SK-N-SH (cell line): ENCODE data around the gene NPAS1. TPM values are rescaled to one million over a fixed set of nuclear protein-coding genes. Genes with fewer than 3 reads are reported as not detected.

Experiments used
- CTCF ChIA-PET: fragments of 300-600, 350-600 bp; formaldehyde crosslinking; extraction: SDS; loops from one replicate; lab custom pipeline; 2021; lab: Yijun Ruan, JAX
- POLR2A ChIA-PET: fragments of 350-600 bp; sonication (Branson Sonifier 250); formaldehyde crosslinking; extraction: SDS; loops from one replicate; lab custom pipeline; 2020; ENCODE audit warnings: antibody characterized with exemption, inconsistent platforms; lab: Yijun Ruan, JAX
- DNase-seq: peaks from one replicate; pipeline ENCODE4 v3.0.0; 2012
- H2AFZ ChIP-seq: fragments of 200-600 bp; sonication (generic); 2 replicates; pipeline ENCODE4 v1.8.1; 2016; ENCODE audit warnings: antibody characterized with exemption, mild to moderate bottlenecking, low read depth
- H3F3A ChIP-seq: fragments of 200-600 bp; sonication (generic); replicated peaks from 2 replicates; pipeline ENCODE3; 2016; ENCODE audit warnings: antibody characterized with exemption, mild to moderate bottlenecking; ENCODE audit not compliant: insufficient read depth
- H3K27ac ChIP-seq, 2 experiments: fragments of 200-500 bp in 1 of 2; fragments of 200-600 bp in 1 of 2; sonication (Bioruptor generic) in 1 of 2; sonication (generic), shearing (Covaris generic) in 1 of 2; 2 replicates each; pipeline versions ENCODE4 v1.5.1 to v1.6.1; 2014 to 2016; ENCODE audit warnings: low read depth in 2 of 2, inconsistent platforms in 1 of 2, low read length in 1 of 2, mild to moderate bottlenecking in 1 of 2, mixed read lengths in 1 of 2
- H3K27me3 ChIP-seq: fragments of 200-600 bp; sonication (generic), shearing (Covaris generic); 2 replicates; pipeline ENCODE4 v1.6.1; 2016; ENCODE audit warnings: mixed run types; ENCODE audit not compliant: insufficient read depth
- H3K36me3 ChIP-seq, 2 experiments: fragments of 200-500 bp in 1 of 2; fragments of 200-600 bp in 1 of 2; sonication (Bioruptor generic) in 1 of 2; sonication (generic) in 1 of 2; replicated peaks in 1 of 2; 2 replicates each; pipeline versions ENCODE3 to v1.5.1; 2014 to 2016; ENCODE audit warnings: low read length in 1 of 2, mild to moderate bottlenecking in 1 of 2; ENCODE audit not compliant: insufficient read depth in 2 of 2, control insufficient read depth in 1 of 2
- H3K4me1 ChIP-seq, 2 experiments: fragments of 200-500 bp in 1 of 2; fragments of 200-600 bp in 1 of 2; sonication (Bioruptor generic) in 1 of 2; sonication (generic), shearing (Covaris generic) in 1 of 2; 2 replicates each; pipeline versions ENCODE4 v1.5.1 to v1.6.1; 2014 to 2016; ENCODE audit warnings: low read depth in 1 of 2, low read length in 1 of 2, mixed run types in 1 of 2; ENCODE audit not compliant: insufficient read depth in 2 of 2, control insufficient read depth in 1 of 2
- H3K4me2 ChIP-seq: fragments of 200-600 bp; sonication (generic), shearing (Covaris generic); 2 replicates; pipeline ENCODE4 v1.6.1; 2017; ENCODE audit warnings: mixed run types
- H3K4me3 ChIP-seq, 2 experiments: fragments of 200-500 bp in 1 of 2; fragments of 200-600 bp in 1 of 2; sonication (Bioruptor generic) in 1 of 2; sonication (generic), shearing (Covaris generic) in 1 of 2; 2 replicates each; pipeline versions ENCODE4 v1.5.1 to v1.8.1; 2014 to 2016; ENCODE audit warnings: low read depth in 2 of 2, inconsistent platforms in 1 of 2, low read length in 1 of 2, mild to moderate bottlenecking in 1 of 2, mixed read lengths in 1 of 2, moderate library complexity in 1 of 2
- H3K79me2 ChIP-seq: fragments of 200-600 bp; sonication (generic); 2 replicates; pipeline ENCODE4 v1.8.1; 2017; ENCODE audit warnings: mild to moderate bottlenecking; ENCODE audit not compliant: insufficient read depth
- H3K9ac ChIP-seq: fragments of 200-600 bp; sonication (generic); 2 replicates; pipeline ENCODE4 v1.6.1; 2017; ENCODE audit warnings: mixed run types
- H3K9me2 ChIP-seq: fragments of 200-600 bp; sonication (generic); 2 replicates; pipeline ENCODE4 v1.6.1; 2017; ENCODE audit warnings: mixed run types
- H3K9me3 ChIP-seq: fragments of 200-600 bp; sonication (generic); 2 replicates; pipeline ENCODE4 v1.6.1; 2017; ENCODE audit warnings: mixed run types, mild to moderate bottlenecking, moderate library complexity
- H4K20me1 ChIP-seq: fragments of 200-600 bp; sonication (generic); 2 replicates; pipeline ENCODE4 v1.6.1; 2017; ENCODE audit warnings: mild to moderate bottlenecking, mixed run types; ENCODE audit not compliant: insufficient read depth
- CHD2 ChIP-seq: fragments of 150-350 bp; IDR thresholded peaks from 2 replicates; pipeline ENCODE4 v1.6.1; 2018; ENCODE audit warnings: low read length; ENCODE audit not compliant: partially characterized antibody
- CTCF ChIP-seq: fragments of 200-600 bp; sonication (generic); IDR thresholded peaks from 2 replicates; pipeline ENCODE4 v1.6.1; 2017; ENCODE audit warnings: antibody characterized with exemption, mild to moderate bottlenecking, moderate library complexity
- EP300 ChIP-seq, 2 experiments: IDR thresholded peaks; 2 replicates each; pipeline versions ENCODE4 v1.4.0 to v1.6.1; 2012; ENCODE audit warnings: borderline replicate concordance in 1 of 2, low read depth in 1 of 2, low read length in 1 of 2
- FOXJ3 ChIP-seq: sonication (generic); formaldehyde crosslinking; IDR thresholded peaks from 2 replicates; pipeline ENCODE4 v1.5.1; 2020; ENCODE audit warnings: mild to moderate bottlenecking, missing genetic modification reagents
- FOXM1 ChIP-seq: IDR thresholded peaks from 2 replicates; pipeline ENCODE4 v1.4.0; 2012; ENCODE audit warnings: low read depth, mild to moderate bottlenecking
- GATA2 ChIP-seq: sonication (generic); formaldehyde crosslinking; IDR thresholded peaks from 2 replicates; pipeline ENCODE4 v1.5.0; 2020; ENCODE audit warnings: mild to moderate bottlenecking, missing genetic modification reagents
- MAX ChIP-seq: IDR thresholded peaks from 2 replicates; pipeline ENCODE4 v1.4.0; 2012; ENCODE audit warnings: low read depth
- MEF2A ChIP-seq: IDR thresholded peaks from 2 replicates; pipeline ENCODE4 v1.4.0; 2012; ENCODE audit warnings: low read depth, borderline replicate concordance
- MXI1 ChIP-seq: IDR thresholded peaks from 2 replicates; pipeline ENCODE4 v1.6.1; 2012; ENCODE audit warnings: mild to moderate bottlenecking, low read depth, low read length, improper control_type of control experiment
- NRF1 ChIP-seq: IDR thresholded peaks from 2 replicates; pipeline ENCODE4 v1.6.1; 2012; ENCODE audit warnings: low read depth, mild to moderate bottlenecking, low read length
- RAD21 ChIP-seq: IDR thresholded peaks from 2 replicates; pipeline ENCODE4 v1.6.1; 2012; ENCODE audit warnings: mild to moderate bottlenecking, low read length
- RCOR1 ChIP-seq: fragments of 150-350 bp; IDR thresholded peaks from 2 replicates; pipeline ENCODE4 v1.6.1; 2017; ENCODE audit warnings: antibody characterized with exemption, low read length
- RXRA ChIP-seq: IDR thresholded peaks from 2 replicates; pipeline ENCODE4 v1.4.0; 2012; ENCODE audit warnings: low read depth, mild to moderate bottlenecking, borderline replicate concordance
- TAF1 ChIP-seq: IDR thresholded peaks from 2 replicates; pipeline ENCODE4 v1.6.1; 2012; ENCODE audit warnings: low read depth, mild to moderate bottlenecking, low read length, moderate library complexity, borderline replicate concordance
- TCF12 ChIP-seq: IDR thresholded peaks from 2 replicates; pipeline ENCODE4 v1.4.0; 2012
- USF1 ChIP-seq: IDR thresholded peaks from 2 replicates; pipeline ENCODE4 v1.4.0; 2012; ENCODE audit warnings: low read depth, borderline replicate concordance
- YY1 ChIP-seq: IDR thresholded peaks from 2 replicates; pipeline ENCODE4 v1.4.0; 2012; ENCODE audit warnings: low read depth, mild to moderate bottlenecking
- ZBTB33 ChIP-seq: IDR thresholded peaks from 2 replicates; pipeline ENCODE4 v1.4.0; 2012; ENCODE audit warnings: low read depth, borderline replicate concordance
- WGBS: methylation state at CpG from one replicate; pipeline ENCODE4 v1.1.6; 2017; ENCODE audit warnings: low lambda C conversion rate; 5-methylcytosine and 5-hydroxymethylcytosine counted together
- polyA plus RNA-seq, 3 experiments: library from polyadenylated mRNA; depleted of rRNA; stranded (reverse); fragments of >200 nt; gene quantifications; 2 replicates each; pipeline ENCODE4 v1.2.3, GENCODE V29; 2012

The NPAS1 gene
- polyA plus RNA-seq, 1 of the 3 experiments (the other 2 are of a cell fraction) = 1.1 TPM

- no peak overlapping the region for H2AFZ ChIP-seq
- no peak overlapping the region for H3K4me2 ChIP-seq
- no peak overlapping the region for H3K27ac ChIP-seq
- no peaks in the 10 kb centered on the region for H4K20me1 ChIP-seq
- H3K36me3 ChIP-seq = no peaks in the 10 kb centered on the region
- no peaks in the 10 kb centered on the region for H3K9me3 ChIP-seq
- peaks cover 28% of the 10 kb centered on the region for H3K27me3 ChIP-seq
- H3F3A ChIP-seq = peaks cover 10% of the 10 kb centered on the region
- no peak for TF ChIP-seq RXRA
- TF ChIP-seq GATA2 (CRISPR knock-in tag) = no peak
- no peak for TF ChIP-seq FOXJ3 (CRISPR knock-in tag)
- TF ChIP-seq USF1 = no peak
- no peak for TF ChIP-seq RAD21
- no peak for TF ChIP-seq TAF1
- TF ChIP-seq TCF12 = no peak
- no peak for TF ChIP-seq FOXM1
- no peak for TF ChIP-seq CHD2
- TF ChIP-seq, all 33 proteins: peak for 0
- H3K9me2 ChIP-seq = no peaks in the 10 kb centered on the region
- H3K4me3 ChIP-seq = no peak overlapping the region
- ChIA-PET CTCF (interaction anchor here (1.8 kb wide), 1 partner anchor 15 kb away, joined by 10 read pairs; no protein-coding TSS in a partner anchor), POLR2A (no interaction called here)
- 23% methylated on average over 12 of the region's 12 CpGs for WGBS
- DNase-seq = peak; percentile 37
- no peak overlapping the region for H3K9ac ChIP-seq
- H3K4me1 ChIP-seq = peaks cover 3 to 8% of the 10 kb centered on the region in 2 experiments; a peak in 2 of 4 replicates
- H3K79me2 ChIP-seq = no peaks in the 10 kb centered on the region
Measured at GRCh38 chr19:47027586-47028088, 8.0 kb downstream of the NPAS1 start.

GRCh38 chr19:47028195-47028601, 8.6 kb downstream of the NPAS1 start:
- Histone ChIP-seq H3K9me2 (no peaks in the 10 kb centered on the region), H3K27me3 (peaks cover 23% of the 10 kb centered on the region)
- POLR2A ChIA-PET = no interaction called here

More at GRCh38 chr19:47028195-47028601, 8.6 kb downstream of the NPAS1 start:
- no peak overlapping the region for H3K27ac ChIP-seq
- no peak overlapping the region for H2AFZ ChIP-seq
- H3K9me3 ChIP-seq = no peaks in the 10 kb centered on the region
- peak; percentile 78 for DNase-seq
- no peak overlapping the region; the same call in 1 of the 2 replicates for H3K4me2 ChIP-seq
- CTCF ChIA-PET = interaction anchor here (1.3 to 1.8 kb wide), 2 partner anchors 15 to 55 kb away, joined by 3 to 10 read pairs; no protein-coding TSS in a partner anchor
- peaks cover 0 to 7% of the 10 kb centered on the region in 2 experiments; a peak in 2 of 4 replicates for H3K4me1 ChIP-seq
- WGBS = 19% methylated on average over 10 of the region's 14 CpGs
- no peaks in the 10 kb centered on the region for H3K79me2 ChIP-seq
- TF ChIP-seq MXI1 (no peak), FOXJ3 (CRISPR knock-in tag) (no peak), CTCF (no peak), YY1 (no peak), NRF1 (no peak), ZBTB33 (no peak), MAX (no peak), MEF2A (no peak), EP300 (IDR thresholded peaks at IDR 0.05; ENCODE audit: borderline replicate concordance in 1 of 2, low read depth in 1 of 2, low read length in 1 of 2) (no peak), TAF1 (no peak), FOXM1 (no peak), RCOR1 (no peak)
- H4K20me1 ChIP-seq = no peaks in the 10 kb centered on the region
- peaks cover 4% of the 10 kb centered on the region for H3F3A ChIP-seq
- H3K9ac ChIP-seq = no peak overlapping the region
- H3K36me3 ChIP-seq = no peaks in the 10 kb centered on the region
- no peak overlapping the region; a peak in 1 of 4 replicates for H3K4me3 ChIP-seq
